ENCODE results near the gene RNU5B-1.
"Not testable (repeated sequence)": the region's sequence is repeated elsewhere in the genome, so short reads cannot be mapped to it uniquely, and the experiment has no call there.

Gene RNU5B-1

DNA sequence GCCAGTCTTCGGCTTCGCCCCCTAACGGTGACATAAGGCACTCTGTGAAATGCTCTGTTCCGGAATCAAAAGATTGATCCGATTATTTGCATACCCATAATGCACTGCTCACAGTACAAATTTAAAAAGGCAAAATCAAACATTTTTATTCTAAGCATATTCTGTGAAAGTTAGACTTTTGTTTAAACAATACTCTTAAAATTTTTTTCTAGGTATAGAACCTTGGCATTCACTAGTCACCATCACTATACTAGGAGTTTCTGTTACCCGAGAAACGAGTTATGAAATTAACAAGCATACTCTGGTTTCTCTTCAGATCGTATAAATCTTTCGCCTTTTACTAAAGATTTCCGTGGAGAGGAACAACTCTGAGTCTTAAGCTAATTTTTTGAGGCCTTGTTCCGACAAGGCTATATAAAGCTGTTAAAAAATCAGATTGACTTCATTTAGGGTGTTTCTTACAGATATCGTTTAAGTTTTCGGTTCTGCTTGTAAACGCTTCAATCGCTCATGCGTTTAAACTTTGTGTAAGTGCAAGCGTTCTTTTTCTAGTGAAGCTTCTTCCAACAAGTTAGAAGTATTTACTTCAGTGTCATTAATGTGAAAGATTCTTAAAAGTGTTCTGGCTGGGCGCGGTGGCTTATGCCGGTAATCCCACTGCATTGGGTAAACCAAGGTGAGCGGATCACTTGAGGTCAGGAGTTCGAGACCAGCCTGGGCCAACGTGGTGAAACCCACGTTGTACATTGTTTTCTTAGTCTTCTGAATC, at the start of gene RNU5B-1:
Gene RNU5B-1, plus strand, starts transcription at position 297 of the 769 bp plus-strand sequence.
- DNase-seq, result peak; percentile 88

DNA sequence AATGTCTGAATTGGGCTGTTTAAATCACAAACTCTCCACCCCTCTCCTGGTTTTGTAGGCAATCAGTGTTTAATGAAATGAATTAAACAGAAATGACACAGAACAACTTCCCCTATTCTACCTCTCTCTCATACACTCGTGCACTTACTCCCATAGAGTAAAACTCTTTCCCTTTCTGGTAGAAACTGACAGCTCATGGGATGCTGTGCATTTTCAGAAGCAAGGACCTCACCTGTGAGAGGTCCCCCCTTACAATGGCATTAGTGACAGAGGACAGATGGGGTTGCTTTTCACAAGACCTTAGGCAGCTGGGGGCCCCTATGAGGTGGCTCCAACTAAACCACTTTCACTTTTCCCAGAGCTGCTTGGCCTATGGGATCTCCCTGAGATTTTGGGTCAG, 49.7 kb upstream of the RNU5B-1 start:
- DNase-seq, result no peak

DNA sequence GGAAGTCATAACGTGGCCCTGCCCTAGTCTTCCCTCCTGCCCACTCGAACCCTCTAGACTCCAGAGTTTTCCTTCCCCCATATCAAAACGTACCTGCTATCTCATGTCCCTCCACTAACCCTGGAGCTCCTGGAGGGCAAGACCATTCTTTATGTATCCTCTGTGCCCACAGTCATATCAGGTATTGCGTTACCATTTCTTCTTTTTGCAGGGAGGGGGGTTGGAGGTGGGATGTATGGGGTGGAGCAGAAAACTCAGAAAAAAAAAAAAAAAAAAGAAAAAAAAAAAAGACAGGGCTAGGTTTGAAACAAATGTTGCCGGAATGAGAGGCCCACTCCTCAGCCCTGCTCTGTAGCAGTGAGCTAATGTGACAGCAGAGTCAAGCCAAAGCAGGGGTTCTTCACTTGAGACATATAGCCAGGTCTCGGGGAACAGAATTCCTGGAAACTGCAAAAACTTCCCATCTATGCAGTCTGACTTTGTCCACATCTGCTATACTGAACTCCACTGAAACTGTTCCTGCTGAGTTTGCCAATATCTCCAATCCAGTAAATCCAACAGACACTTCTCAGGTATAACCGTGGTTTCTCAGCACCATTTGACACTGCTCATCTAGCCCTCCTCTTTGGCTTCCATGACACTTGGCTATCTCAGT, 48.9 kb upstream of the RNU5B-1 start:
- DNase-seq, result no peak

DNA sequence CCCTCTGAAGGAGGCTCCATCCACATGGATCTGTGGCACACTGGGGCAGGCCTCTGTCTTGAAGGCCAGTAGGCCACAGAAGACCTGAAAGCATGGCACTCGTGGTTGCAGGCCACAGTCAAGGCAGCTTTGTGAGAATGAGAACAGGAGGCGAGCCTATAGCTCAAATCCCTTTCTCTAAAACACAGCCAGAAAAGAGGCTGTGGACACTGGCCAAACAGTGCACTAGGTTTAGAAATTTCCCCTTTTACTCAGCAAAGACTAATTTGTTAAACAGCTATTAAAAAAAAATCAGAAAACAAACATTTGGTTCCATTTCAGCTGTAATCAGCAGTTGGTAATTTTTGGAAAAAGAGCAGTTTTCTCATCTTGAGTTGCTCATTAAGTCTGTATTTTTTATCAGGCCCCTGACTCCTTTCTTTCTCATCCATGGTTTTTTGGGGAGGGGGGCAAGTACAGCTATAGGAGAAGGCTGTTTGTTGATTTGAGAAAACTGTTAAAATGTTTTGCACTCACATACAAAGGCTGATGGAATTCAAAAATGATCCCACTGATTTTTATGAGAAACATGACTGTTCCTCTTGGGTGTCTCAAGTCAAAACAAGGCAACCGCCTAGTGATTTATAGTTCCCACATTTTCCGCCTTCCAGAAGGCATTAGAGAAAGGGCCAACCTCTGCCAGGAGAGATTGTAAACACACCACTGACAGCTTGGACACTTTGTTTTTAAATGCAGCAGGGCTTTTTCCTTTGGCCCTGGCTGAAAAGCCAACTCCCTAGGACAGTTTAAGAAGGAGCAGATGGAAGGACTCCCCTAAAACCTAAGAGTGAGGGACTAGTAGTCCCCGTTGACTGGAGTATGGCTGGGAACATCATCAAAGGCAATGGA, 45.9 kb upstream of the RNU5B-1 start:
- no peak for DNase-seq

DNA sequence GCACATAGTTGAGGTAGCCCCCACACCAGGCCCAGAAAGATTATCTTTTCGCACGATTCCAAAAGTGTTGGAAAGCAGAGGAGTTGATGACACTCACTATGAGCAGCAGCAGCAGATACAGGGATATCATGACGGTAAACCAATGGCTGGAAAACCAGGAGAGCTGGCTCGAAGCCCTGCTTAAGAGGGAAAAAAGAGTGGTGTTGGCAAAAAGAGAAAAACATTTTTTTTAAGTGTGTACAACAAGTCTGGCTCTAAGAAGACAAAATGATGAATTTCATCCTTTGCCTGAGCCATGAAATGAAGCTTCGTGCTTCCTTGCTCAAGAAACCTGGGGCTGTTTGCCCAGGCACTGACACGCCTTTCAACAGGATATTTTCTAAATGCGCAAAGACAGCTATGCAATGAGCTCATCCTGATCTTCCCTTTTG, 45.1 kb upstream of the RNU5B-1 start:
- no peak for DNase-seq

DNA sequence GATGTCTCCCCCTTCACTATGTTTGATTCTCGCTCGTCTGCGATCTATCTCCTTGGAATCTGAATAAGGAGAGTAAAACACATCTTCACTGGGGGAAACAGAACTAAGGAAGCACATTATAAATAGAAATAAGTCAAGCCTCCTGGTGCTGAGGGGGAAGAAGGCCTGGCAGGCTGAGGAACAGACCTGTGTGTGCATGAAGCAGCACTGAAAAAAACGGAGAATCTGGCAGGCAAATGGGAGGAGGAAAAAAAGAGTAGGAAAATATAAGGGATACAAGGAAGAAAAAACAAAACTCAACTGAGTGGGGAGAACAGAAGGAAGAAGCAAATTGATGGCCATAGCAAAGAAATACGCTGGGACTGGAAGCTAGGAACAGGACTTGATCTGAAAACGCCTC, 43.5 kb upstream of the RNU5B-1 start:
- no peak for DNase-seq

DNA sequence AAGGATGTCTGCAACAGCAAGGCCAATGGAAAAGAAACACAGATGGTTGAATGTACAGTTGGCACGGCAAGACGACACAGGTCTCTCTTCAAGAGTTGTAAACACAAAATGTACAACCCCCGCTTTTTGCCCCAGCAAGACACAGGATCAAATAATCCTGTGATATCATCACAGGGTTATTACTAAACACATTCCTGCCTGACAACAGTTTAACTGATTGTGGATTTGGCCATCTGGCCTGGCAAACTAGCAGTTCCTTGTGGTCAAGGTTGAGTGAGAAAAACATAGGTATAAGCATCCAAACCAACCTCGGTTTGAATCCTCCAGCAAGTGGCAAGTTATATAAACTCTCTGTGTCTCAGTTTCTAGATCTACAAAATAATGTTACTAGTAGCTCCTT, 41.2 kb upstream of the RNU5B-1 start:
- no peak for DNase-seq

DNA sequence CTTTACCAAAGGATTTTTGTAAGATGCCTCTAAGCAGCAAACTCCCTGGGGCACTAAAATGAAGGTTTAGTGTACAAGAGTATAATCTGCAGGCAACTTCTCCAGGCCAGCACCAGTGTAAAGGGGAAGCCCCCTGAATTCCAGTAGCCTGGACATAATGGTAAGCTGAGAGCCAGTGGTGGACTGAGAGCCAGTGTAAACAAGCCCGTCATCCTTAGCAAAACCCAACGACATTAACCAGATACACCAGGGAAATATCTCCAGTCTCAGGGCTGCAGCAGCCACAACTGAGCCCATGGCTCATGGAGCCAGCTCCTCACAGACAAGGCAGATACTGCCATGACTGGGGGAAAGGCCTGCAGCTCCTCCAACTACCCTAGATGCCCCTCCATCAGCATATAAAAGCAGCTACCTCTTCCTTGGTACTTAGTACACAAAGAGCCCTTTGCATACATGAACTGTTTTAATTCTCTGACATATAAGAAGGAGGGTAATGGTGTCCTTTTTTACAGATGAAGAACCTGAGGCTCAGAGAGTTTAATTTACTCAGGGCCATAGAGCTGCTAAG, 39.5 kb upstream of the RNU5B-1 start:
- no peak for DNase-seq

DNA sequence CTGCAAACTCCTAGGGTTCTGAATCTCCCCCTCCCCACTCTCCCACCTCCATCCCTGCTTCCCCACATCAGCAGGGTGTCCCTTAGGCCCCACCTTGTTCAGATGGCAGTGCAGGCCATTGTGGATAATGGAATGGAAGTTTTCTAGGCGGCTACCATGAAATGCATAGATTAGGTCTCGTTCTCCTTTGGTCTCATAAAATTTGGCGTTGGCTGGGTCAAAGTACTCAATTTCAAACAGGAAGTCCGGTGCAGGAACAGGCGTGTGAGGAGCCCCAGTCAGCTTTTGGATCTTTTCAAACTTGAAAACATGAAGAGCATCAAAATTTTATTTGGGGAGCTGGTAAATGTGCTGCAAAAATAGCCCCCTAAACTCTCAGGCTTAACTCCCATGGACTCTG, 38.0 kb upstream of the RNU5B-1 start:
- DNase-seq, result no peak

DNA sequence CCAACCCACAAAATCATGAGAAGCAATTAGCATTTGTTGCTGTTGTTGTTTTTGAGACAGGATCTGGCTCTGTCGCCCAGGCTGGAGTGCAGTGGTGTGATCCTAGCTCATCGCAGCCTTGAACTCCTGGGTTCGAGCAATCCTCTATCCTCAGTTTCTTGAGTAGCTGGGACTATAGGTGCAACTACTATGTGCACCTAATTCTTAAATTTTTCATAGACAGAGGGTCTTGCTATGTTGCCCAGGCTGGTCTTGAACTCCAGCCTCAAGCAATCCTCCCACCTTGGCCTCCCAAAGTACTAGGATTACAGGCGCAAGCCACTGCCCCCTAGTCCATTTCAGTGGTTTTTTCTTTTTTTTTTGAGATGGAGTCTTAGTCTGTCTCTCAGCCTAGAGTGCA, 36.1 kb upstream of the RNU5B-1 start:
- no peak for DNase-seq

DNA sequence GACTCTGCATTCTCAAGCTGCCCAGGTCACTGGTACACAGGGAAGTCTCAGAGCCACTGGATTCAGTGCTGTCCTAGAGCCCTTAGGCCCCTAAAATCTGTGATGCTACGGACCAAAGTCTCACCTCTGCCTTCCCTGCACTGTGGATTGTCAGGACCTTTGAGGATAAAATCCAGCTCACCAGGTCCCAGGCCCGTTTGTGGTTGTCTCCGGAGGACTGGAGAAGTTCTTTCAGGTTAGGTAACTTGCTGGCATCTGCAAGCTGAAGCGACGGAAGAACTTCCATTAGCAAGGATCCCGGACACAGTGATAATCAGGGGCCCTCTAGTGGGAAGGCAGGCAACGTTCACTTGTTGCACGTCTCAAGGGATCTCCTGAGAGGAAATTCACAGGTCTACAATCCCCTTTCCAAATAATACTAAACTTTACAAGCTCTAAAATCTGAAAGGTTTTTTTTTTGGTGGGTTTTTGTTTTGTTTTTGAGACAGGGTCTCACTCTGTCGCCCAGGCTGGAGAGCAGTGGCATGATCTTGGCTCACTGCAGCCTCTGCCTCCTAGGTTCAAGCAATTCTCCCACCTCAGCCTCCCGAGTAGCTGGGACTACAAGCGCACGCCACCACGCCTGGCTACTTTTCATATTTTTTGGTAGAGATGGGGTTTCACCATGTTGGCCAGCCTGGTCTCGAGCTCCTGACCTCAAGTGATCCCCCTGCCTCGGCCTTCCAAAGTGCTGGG, 33.5 kb upstream of the RNU5B-1 start:
- DNase-seq, result not testable (repeated sequence)

DNA sequence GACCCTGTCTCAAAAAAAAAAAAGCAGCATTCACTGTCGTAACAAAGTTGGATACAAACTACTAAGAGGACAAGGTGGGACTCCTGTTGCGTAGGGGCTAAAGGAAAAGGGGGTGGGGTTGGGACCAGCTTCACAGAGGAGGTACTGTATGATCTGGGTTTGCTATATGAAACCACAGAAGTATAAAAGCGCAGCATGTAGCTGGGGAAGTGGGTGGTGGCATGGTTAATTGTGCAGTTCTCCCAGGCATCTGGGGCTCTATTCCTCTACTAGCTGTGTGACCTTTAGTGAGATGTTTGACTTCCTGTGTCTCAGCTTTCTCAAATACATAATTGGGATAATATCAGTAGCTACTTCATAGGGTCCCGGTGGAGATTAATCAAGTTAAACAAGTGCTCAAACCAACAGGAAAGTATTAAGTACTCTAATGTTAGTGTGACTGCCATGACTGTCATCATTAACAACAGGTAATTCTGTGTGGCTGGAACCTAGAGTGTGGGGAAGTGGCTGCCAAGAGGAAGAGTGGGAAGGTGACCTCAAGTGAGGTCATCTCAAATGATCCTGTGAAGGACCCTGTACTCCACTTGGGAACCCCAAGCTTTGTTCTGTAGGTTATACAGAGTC, 29.3 kb upstream of the RNU5B-1 start:
- DNase-seq, result no peak

DNA sequence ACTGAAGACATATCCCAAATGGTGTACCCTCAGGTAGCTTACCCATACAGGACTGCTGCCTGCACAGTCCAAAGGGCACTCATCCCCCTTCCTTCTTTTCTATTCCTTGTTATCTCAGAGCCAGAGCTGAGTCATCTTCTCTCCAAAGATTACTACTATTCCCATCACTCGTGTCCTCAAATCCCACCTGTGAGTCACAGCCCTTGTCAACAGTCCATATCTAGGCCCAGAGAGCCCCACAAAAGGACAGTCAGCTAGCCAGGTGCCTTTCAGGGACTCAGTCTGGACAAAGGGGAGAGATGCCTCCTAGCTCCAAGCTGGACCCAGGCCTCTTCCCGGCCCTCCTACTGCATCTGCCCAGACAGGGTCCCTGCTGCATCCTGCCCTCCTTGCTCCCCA, 28.8 kb upstream of the RNU5B-1 start:
- DNase-seq, result no peak

DNA sequence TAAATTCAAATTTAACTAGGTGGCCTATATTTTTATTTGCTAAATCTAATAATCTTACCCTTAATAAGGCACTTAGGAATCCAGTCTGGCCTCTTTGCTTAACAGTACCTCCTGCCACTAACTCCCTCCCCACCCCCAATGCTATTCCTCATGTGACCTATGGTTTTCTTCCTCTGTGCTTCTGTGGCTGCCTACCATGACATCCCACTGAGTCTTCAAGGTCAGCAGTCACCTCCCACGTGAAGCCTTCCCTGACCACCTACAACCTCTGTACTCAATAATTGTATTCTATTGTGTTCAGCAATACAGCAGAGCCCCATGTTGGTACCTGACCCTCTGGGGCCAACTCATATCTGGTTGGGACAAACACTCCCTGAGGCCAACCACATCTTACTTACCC, 27.5 kb upstream of the RNU5B-1 start:
- DNase-seq, result no peak

DNA sequence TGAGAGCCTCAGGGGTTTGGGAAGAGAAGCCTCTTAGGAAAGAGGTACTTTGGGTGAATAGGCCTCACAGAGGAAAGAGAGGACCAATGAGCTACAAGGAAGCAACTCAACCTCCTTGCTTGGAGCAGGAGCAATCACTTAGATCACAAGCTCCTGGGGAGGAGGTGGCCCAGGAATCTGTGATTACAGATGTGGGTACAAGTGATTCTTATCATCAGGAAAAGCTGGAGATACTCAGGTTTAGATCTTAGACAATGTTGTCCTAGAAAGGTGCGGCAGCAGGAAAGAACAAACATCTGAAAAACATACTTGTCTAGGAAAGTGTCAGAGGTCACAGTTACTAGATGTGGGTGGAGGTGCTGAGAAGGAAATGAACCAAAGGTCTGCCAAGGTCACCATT, 26.0 kb upstream of the RNU5B-1 start:
- no peak for DNase-seq

DNA sequence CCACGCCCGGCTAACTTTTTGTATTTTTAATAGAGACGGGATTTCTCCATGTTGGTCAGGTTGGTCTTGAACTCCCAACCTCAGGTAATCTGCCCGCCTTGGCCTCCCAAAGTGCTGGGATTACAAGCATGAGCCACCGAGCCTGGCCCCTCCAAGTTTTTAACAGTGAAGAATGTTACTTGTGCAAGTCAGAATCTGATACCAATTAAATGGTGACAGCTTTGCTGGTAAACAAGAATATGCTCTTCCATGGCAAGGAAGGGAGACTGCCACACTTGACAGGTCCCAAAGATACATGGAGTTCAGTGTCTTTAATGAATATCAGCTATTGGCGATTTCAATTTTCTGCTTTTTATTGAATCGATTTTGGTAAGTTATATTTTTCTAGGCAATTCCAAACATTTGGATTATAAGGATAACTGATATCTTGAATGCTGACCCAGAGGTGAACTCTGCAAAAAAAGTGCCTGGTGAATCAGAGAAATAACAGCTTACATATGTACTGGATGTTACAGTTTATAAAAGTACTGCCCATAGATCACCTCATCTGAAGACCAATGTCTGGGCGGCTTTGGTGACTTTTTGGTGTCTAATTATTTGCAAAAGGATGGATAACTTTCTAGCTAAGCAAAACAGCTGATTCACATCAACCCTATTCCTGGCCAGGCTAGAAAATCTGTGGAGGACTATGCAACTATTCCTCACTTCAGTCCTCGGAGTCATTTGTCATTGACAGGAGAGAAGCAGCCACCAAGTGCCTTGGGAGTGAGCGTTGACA, 19.0 kb upstream of the RNU5B-1 start:
- no peak for DNase-seq

DNA sequence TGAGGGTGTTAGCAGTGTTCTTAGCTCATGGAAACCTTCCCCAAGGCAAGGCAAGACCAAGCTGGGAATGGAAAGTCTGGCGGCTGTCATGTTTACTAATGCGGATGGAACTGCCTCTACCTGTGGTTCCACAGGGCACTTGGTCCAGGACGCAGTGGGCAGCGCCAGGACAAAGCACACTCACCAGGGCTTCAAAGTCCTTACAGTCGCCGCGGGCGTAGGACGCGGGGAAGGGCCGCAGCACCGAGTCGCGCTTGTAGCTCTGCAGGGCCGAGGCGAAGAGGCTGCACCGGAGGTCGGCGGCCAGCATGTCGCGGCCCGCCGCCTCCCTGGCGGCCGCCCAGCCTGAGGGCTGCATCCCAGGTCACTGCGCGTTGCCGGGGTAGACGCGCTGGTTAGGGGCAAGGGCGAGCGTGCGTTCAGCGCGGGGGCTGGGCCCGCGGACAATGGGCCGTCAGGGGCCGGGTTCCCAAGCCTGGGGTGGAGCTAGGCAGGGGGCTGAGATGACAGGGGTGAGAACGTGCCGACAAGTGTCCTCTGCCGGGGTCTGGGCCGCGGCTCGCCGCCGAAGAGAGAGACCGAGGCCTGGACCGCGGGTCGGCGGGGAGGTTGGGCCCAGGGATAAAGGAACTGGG, 18.3 kb upstream of the RNU5B-1 start:
- DNase-seq, result no peak

DNA sequence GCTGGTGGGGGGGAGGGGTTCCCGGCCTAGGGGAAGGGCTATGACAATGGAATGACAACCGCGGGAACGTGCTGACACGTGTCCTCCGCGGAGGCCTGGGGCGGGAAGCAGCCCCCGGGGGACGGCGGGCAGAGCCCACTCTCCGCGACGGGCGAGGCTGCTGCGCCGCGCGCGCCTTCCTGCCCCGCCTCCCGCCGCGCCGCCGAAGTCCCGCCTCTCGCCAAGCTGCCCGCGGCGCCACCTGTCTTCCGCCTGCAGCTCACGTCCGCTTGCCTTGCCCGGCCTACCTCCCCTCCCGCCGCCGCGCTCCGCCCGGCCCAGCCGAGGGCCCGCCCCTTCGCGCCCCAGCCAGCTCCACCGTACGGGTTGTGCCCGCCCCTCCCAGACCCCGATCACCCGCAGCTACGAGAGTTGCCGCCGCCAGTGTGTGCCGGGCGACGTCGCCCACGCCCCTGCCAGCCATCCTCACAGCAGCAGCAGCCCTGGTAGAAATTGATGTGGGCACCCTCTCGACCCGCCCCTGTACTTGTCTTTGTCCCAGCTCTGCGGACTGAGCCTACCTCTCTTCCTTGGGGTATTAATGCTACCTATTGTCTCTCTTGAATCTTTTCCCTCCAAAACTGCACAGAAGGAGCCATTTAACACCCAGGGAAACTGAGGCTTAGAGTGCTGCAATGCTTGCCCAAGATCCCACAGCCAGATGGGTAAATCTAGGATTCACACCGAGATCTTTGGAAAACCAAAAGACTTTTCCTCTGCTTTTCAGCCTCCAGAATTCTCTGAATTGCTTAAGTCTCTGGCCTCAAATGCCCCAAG, 17.6 kb upstream of the RNU5B-1 start, which contains the start of gene PARP16:
Gene PARP16, minus strand, starts transcription at position 180 of the 816 bp plus-strand sequence. CDS start 457 bp downstream, outside the sequence.
- DNase-seq, result peak; percentile 93

DNA sequence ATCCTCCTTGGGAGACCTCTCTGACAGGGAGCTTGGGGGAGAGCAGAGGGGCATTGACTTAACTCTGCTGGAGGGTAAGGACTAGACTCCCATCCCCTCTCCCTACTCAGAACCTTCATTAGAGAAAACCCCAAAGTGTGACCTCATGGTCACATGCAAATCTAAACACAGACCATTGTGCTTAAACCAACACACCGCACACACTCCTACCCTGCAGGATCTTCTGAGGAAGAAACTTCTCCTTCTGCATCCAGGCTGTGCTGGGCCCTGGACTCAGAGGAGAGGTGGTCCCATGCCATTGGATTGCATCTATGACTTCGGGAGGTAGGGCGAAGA, 17.0 kb upstream of the RNU5B-1 start:
- DNase-seq, result no peak

Measured in activated CD4-positive, CD25-positive, alpha-beta regulatory T cell treated with anti-CD3 and anti-CD28 coated beads, Interleukin-2, amount 50 U/mL, for 72 hours (primary cell).